Vagina (tissue), 2 donors: ENCODE results near the gene CADM2.

Source experiments
- POLR2A ChIP-seq, 2 donors: fragments of 450-650 bp; IDR thresholded peaks; one replicate each; pipeline ENCODE4 v1.6.1; 2017; ENCODE audit warnings: antibody characterized with exemption in 2 of 2, mild to moderate bottlenecking in 2 of 2, moderate library complexity in 2 of 2
- POLR2AphosphoS5 ChIP-seq, 2 donors: sonication (generic); formaldehyde crosslinking; IDR thresholded peaks; one replicate each; pipeline ENCODE4 v1.9.0; 2017; ENCODE audit warnings: antibody characterized with exemption in 2 of 2, mild to moderate bottlenecking in 2 of 2, low read depth in 1 of 2; ENCODE audit not compliant: insufficient read depth in 1 of 2
- TF ChIP-seq, protein P1 (sequence below), 3 experiments: fragments of 450-650 bp in 2 of 3; fragments of 200-600 bp in 1 of 3; sonication (generic) in 1 of 3; IDR thresholded peaks; one replicate each; pipeline ENCODE4 v1.5.1; 2017 to 2019; ENCODE audit warnings: antibody characterized with exemption in 3 of 3, mild to moderate bottlenecking in 2 of 3, moderate library complexity in 2 of 3

DNA sequence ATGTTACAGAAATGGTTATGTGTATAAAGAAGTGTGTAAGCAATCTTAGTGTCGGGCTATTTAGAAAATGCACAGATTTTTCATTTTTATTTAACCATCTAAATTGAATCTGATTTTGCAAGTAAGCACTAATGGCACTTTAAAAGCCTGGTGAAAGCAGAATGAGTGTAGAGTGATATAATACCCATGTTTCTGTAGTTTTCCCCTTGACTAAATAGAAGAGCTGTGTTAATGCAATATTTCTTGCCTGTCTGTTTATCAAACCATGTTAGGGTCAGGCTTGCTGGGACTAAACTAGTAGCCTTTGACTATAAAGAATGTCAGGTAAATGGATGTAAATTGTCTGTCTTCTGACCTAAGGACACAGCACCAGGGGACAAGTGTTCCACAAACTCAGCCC, 714.0 kb downstream of the CADM2 start:
- TF ChIP-seq POLR2A (IDR thresholded peaks at IDR 0.05): no peak
- TF ChIP-seq, protein P1, sequence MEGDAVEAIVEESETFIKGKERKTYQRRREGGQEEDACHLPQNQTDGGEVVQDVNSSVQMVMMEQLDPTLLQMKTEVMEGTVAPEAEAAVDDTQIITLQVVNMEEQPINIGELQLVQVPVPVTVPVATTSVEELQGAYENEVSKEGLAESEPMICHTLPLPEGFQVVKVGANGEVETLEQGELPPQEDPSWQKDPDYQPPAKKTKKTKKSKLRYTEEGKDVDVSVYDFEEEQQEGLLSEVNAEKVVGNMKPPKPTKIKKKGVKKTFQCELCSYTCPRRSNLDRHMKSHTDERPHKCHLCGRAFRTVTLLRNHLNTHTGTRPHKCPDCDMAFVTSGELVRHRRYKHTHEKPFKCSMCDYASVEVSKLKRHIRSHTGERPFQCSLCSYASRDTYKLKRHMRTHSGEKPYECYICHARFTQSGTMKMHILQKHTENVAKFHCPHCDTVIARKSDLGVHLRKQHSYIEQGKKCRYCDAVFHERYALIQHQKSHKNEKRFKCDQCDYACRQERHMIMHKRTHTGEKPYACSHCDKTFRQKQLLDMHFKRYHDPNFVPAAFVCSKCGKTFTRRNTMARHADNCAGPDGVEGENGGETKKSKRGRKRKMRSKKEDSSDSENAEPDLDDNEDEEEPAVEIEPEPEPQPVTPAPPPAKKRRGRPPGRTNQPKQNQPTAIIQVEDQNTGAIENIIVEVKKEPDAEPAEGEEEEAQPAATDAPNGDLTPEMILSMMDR (IDR thresholded peaks at IDR 0.05): no peak
- no peak for TF ChIP-seq POLR2AphosphoS5 (IDR thresholded peaks at IDR 0.05; ENCODE audit: insufficient read depth in 1 of 2, low read depth in 1 of 2)
